A549 (cell line): ENCODE results near the gene NKG7. TPM values are rescaled to one million over a fixed set of nuclear protein-coding genes. Genes with fewer than 3 reads are reported as not detected.

Source experiments
- CBX8 ChIP-seq: fragments of 200-600 bp; sonication (generic); IDR thresholded peaks from 2 replicates; pipeline ENCODE4 v1.6.1; 2016
- CEBPB ChIP-seq, 2 experiments: fragments of >200 bp in 1 of 2; sonication (Bioruptor Twin) in 1 of 2; formaldehyde crosslinking in 1 of 2; IDR thresholded peaks; 2 replicates each; pipeline ENCODE4 v1.6.1; 2012 to 2016
- CHD2 ChIP-seq: fragments of 150-350 bp; IDR thresholded peaks from 2 replicates; pipeline ENCODE4 v1.6.1; 2014; ENCODE audit warnings: low read length; ENCODE audit not compliant: partially characterized antibody
- CHD4 ChIP-seq: fragments of 200-600 bp; sonication (generic); IDR thresholded peaks from 2 replicates; pipeline ENCODE4 v1.6.1; 2016; ENCODE audit warnings: antibody characterized with exemption, mild to moderate bottlenecking, borderline replicate concordance
- EHF ChIP-seq: fragments of 250-450 bp; sonication (Bioruptor Pico); IDR thresholded peaks from 2 replicates; pipeline ENCODE4 v1.5.0; 2020; ENCODE audit warnings: mild to moderate bottlenecking
- FOSL2 ChIP-seq, 2 experiments: fragments of 450-650 bp in 1 of 2; fragments of >200 bp in 1 of 2; sonication (Bioruptor Twin) in 1 of 2; formaldehyde crosslinking; IDR thresholded peaks; 2 replicates each; pipeline versions ENCODE4 v1.5.0 to v1.6.1; 2016 to 2020; ENCODE audit warnings: mild to moderate bottlenecking in 1 of 2, moderate library complexity in 1 of 2
- FOXS1 ChIP-seq: fragments of 250-450 bp; sonication (Bioruptor Pico); IDR thresholded peaks from 2 replicates; pipeline ENCODE4 v1.5.0; 2020; ENCODE audit warnings: mild to moderate bottlenecking, moderate library complexity
- GATA3 ChIP-seq: IDR thresholded peaks from 2 replicates; pipeline ENCODE4 v1.6.1; 2012; ENCODE audit warnings: borderline replicate concordance
- HEYL ChIP-seq: fragments of 250-450 bp; sonication (Bioruptor Pico); IDR thresholded peaks from 2 replicates; pipeline ENCODE4 v1.8.0; 2021; ENCODE audit warnings: mild to moderate bottlenecking, moderate library complexity
- HOXA7 ChIP-seq: fragments of 250-450 bp; sonication (Bioruptor Pico); IDR thresholded peaks from 2 replicates; pipeline ENCODE4 v1.5.0; 2020; ENCODE audit warnings: mild to moderate bottlenecking, moderate library complexity
- HOXB13 ChIP-seq: fragments of 250-450 bp; sonication (Bioruptor Pico); IDR thresholded peaks from 2 replicates; pipeline ENCODE4 v1.5.0; 2020; ENCODE audit warnings: low read depth, mild to moderate bottlenecking, moderate library complexity
- HOXB5 ChIP-seq: fragments of 250-450 bp; sonication (Bioruptor Pico); IDR thresholded peaks from 2 replicates; pipeline ENCODE4 v1.5.0; 2020; ENCODE audit warnings: mild to moderate bottlenecking, moderate library complexity
- JUN ChIP-seq, 2 experiments: fragments of >200 bp; sonication (Bioruptor Twin); formaldehyde crosslinking; IDR thresholded peaks; 2 replicates in 1 of 2; 3 replicates in 1 of 2; pipeline ENCODE4 v1.6.1; 2016 to 2017
- JUNB ChIP-seq: fragments of >200 bp; sonication (Bioruptor Twin); formaldehyde crosslinking; IDR thresholded peaks from 2 replicates; pipeline ENCODE4 v1.6.1; 2016
- KDM1A ChIP-seq: fragments of 200-600 bp; sonication (generic); IDR thresholded peaks from 2 replicates; pipeline ENCODE4 v1.6.1; 2016; ENCODE audit warnings: low read depth, mild to moderate bottlenecking
- MYC ChIP-seq: IDR thresholded peaks from 2 replicates; pipeline ENCODE4 v1.6.1; 2012; ENCODE audit warnings: mild to moderate bottlenecking, inconsistent platforms, low read length, improper control_type of control experiment, borderline replicate concordance
- NFE2L2 ChIP-seq: fragments of 150-350 bp; conservative IDR thresholded peaks from 2 replicates; pipeline ENCODE4 v1.6.1; 2014; ENCODE audit warnings: low read length
- POLR2A ChIP-seq: IDR thresholded peaks from 2 replicates; pipeline ENCODE4 v1.6.1; 2012; ENCODE audit warnings: mild to moderate bottlenecking, low read length
- RAD21 ChIP-seq, 2 experiments: fragments of >200 bp in 1 of 2; sonication (Bioruptor Twin) in 1 of 2; formaldehyde crosslinking in 1 of 2; IDR thresholded peaks in 1 of 2; conservative IDR thresholded peaks in 1 of 2; 2 replicates in 1 of 2; 3 replicates in 1 of 2; pipeline ENCODE4 v1.6.1; 2012 to 2018; ENCODE audit warnings: inconsistent platforms in 1 of 2
- RCOR1 ChIP-seq: fragments of 150-350 bp; IDR thresholded peaks from 2 replicates; pipeline ENCODE4 v1.6.1; 2014; ENCODE audit warnings: antibody characterized with exemption, low read length, low read depth
- RFX5 ChIP-seq: fragments of 450-650 bp; IDR thresholded peaks from 2 replicates; pipeline ENCODE4 v1.7.1; 2014; ENCODE audit warnings: antibody characterized with exemption, mild to moderate bottlenecking, moderate library complexity
- RNF2 ChIP-seq: fragments of 200-600 bp; sonication (generic); IDR thresholded peaks from 2 replicates; pipeline ENCODE4 v1.6.1; 2016; ENCODE audit warnings: low read depth, mild to moderate bottlenecking, antibody characterized with exemption, moderate library complexity, borderline replicate concordance
- TFCP2L1 ChIP-seq: fragments of 250-450 bp; sonication (Bioruptor Pico); IDR thresholded peaks from 2 replicates; pipeline ENCODE4 v1.5.0; 2021; ENCODE audit warnings: mild to moderate bottlenecking
- ZSCAN20 ChIP-seq: fragments of 250-450 bp; sonication (Bioruptor Pico); IDR thresholded peaks from 2 replicates; pipeline ENCODE4 v1.8.0; 2022; ENCODE audit warnings: mild to moderate bottlenecking, moderate library complexity
- polyA plus RNA-seq, 4 experiments: library from polyadenylated mRNA; depleted of rRNA in 3 of 4; stranded (reverse); fragments of >200 nt; fragmentation: RNase III in 1 of 4; extraction: RNeasy Plus Mini Kit Qiagen cat#74134 plus additional on column Dnase treatment in 1 of 4; gene quantifications; 2 replicates in 3 of 4; 3 replicates in 1 of 4; pipeline ENCODE4 v1.2.3, GENCODE V29; 2011 to 2017
- TF ChIP-seq, protein P1 (sequence below): fragments of 250-450 bp; sonication (Bioruptor Pico); IDR thresholded peaks from 2 replicates; pipeline ENCODE4 v1.5.0; 2021; ENCODE audit warnings: mild to moderate bottlenecking, moderate library complexity, borderline replicate concordance
- TF ChIP-seq, protein P2 (sequence below): fragments of 200-600 bp; sonication (generic); IDR thresholded peaks from 2 replicates; pipeline ENCODE4 v1.6.1; 2016; ENCODE audit warnings: antibody characterized with exemption, mild to moderate bottlenecking, moderate library complexity
- TF ChIP-seq, protein P3 (sequence below): IDR thresholded peaks from 2 replicates; pipeline ENCODE4 v1.6.1; 2012
- TF ChIP-seq, protein P4 (sequence below): fragments of >200 bp; sonication (Bioruptor Twin); formaldehyde crosslinking; IDR thresholded peaks from 2 replicates; pipeline ENCODE4 v1.6.1; 2016
- TF ChIP-seq, protein P5 (sequence below): fragments of >200 bp; sonication (Bioruptor Twin); formaldehyde crosslinking; IDR thresholded peaks from 3 replicates; pipeline ENCODE4 v1.6.1; 2016
- TF ChIP-seq, protein P6 (sequence below): IDR thresholded peaks from 2 replicates; pipeline ENCODE4 v1.6.1; 2012; ENCODE audit warnings: low read depth, borderline replicate concordance

NKG7 gene
- polyA plus RNA-seq, 2 of the 4 experiments (the other 2 are of a cell fraction): not detected

DNA sequence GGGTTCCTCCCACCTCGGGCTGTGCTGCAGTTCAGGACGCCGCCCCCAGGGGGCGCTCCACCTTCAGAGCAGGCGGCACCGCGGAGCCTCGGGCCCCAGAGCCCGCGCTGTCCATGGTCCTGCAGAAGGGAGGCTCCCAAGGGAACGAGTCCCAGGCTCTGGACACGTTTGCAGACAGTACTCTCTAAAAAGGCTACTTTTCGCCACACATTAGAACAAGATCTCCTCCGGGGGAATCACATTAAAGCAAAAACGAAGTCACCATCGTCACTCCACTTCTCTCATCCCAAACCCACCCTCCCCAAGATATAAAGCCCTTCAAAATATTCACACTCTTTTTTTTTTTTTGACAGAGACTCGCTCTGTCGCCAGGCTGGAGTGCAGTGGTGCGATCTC is 49.6 kb upstream of the NKG7 start (continued):
- TF ChIP-seq, protein P1, sequence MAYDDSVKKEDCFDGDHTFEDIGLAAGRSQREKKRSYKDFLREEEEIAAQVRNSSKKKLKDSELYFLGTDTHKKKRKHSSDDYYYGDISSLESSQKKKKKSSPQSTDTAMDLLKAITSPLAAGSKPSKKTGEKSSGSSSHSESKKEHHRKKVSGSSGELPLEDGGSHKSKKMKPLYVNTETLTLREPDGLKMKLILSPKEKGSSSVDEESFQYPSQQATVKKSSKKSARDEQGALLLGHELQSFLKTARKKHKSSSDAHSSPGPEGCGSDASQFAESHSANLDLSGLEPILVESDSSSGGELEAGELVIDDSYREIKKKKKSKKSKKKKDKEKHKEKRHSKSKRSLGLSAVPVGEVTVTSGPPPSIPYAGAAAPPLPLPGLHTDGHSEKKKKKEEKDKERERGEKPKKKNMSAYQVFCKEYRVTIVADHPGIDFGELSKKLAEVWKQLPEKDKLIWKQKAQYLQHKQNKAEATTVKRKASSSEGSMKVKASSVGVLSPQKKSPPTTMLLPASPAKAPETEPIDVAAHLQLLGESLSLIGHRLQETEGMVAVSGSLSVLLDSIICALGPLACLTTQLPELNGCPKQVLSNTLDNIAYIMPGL: no peak
- TF ChIP-seq RFX5: no peak
- TF ChIP-seq MYC: no peak
- TF ChIP-seq FOSL2 (IDR thresholded peaks at IDR 0.05): no peak
- no peak for TF ChIP-seq FOSL2 (CRISPR knock-in tag; IDR thresholded peaks at IDR 0.05)
- no peak for TF ChIP-seq KDM1A
- TF ChIP-seq, protein P2, sequence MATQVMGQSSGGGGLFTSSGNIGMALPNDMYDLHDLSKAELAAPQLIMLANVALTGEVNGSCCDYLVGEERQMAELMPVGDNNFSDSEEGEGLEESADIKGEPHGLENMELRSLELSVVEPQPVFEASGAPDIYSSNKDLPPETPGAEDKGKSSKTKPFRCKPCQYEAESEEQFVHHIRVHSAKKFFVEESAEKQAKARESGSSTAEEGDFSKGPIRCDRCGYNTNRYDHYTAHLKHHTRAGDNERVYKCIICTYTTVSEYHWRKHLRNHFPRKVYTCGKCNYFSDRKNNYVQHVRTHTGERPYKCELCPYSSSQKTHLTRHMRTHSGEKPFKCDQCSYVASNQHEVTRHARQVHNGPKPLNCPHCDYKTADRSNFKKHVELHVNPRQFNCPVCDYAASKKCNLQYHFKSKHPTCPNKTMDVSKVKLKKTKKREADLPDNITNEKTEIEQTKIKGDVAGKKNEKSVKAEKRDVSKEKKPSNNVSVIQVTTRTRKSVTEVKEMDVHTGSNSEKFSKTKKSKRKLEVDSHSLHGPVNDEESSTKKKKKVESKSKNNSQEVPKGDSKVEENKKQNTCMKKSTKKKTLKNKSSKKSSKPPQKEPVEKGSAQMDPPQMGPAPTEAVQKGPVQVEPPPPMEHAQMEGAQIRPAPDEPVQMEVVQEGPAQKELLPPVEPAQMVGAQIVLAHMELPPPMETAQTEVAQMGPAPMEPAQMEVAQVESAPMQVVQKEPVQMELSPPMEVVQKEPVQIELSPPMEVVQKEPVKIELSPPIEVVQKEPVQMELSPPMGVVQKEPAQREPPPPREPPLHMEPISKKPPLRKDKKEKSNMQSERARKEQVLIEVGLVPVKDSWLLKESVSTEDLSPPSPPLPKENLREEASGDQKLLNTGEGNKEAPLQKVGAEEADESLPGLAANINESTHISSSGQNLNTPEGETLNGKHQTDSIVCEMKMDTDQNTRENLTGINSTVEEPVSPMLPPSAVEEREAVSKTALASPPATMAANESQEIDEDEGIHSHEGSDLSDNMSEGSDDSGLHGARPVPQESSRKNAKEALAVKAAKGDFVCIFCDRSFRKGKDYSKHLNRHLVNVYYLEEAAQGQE: peak; percentile 98
- TF ChIP-seq, protein P3, sequence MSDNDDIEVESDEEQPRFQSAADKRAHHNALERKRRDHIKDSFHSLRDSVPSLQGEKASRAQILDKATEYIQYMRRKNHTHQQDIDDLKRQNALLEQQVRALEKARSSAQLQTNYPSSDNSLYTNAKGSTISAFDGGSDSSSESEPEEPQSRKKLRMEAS: peak; percentile 54; the same call in 1 of the 2 replicates
- TF ChIP-seq, protein P4, sequence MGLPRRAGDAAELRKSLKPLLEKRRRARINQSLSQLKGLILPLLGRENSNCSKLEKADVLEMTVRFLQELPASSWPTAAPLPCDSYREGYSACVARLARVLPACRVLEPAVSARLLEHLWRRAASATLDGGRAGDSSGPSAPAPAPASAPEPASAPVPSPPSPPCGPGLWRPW: no peak
- TF ChIP-seq RAD21 (conservative IDR thresholded peaks at IDR 0.05 in 1 of 2, IDR thresholded peaks at IDR 0.05 in 1 of 2): peak; percentile 78 to 81
- no peak for TF ChIP-seq CHD4
- 0 out of 2 replicates have a peak, but pooled peaks have one; percentile 59 for TF ChIP-seq EHF (CRISPR knock-in tag)
- no peak for TF ChIP-seq POLR2A
- no peak for TF ChIP-seq RNF2
- 0 out of 2 replicates have a peak, but pooled peaks have one; percentile 21 for TF ChIP-seq HEYL (CRISPR knock-in tag)
- no peak for TF ChIP-seq JUN (IDR thresholded peaks at IDR 0.05)
- TF ChIP-seq, protein P5, sequence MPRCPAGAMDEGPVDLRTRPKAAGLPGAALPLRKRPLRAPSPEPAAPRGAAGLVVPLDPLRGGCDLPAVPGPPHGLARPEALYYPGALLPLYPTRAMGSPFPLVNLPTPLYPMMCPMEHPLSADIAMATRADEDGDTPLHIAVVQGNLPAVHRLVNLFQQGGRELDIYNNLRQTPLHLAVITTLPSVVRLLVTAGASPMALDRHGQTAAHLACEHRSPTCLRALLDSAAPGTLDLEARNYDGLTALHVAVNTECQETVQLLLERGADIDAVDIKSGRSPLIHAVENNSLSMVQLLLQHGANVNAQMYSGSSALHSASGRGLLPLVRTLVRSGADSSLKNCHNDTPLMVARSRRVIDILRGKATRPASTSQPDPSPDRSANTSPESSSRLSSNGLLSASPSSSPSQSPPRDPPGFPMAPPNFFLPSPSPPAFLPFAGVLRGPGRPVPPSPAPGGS: no peak
- peak; percentile 79; the same call in 1 of the 2 replicates for TF ChIP-seq ZSCAN20 (CRISPR knock-in tag)
- TF ChIP-seq, protein P6, sequence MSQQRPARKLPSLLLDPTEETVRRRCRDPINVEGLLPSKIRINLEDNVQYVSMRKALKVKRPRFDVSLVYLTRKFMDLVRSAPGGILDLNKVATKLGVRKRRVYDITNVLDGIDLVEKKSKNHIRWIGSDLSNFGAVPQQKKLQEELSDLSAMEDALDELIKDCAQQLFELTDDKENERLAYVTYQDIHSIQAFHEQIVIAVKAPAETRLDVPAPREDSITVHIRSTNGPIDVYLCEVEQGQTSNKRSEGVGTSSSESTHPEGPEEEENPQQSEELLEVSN: no peak
- TF ChIP-seq HOXB5: peak; percentile 89; the same call in 1 of the 2 replicates
- TF ChIP-seq CEBPB (IDR thresholded peaks at IDR 0.05): no peak
- TF ChIP-seq RCOR1: no peak
- no peak for TF ChIP-seq HOXA7
- no peak for TF ChIP-seq JUNB
- no peak for TF ChIP-seq CBX8
- 0 out of 2 replicates have a peak, but pooled peaks have one; percentile 66 for TF ChIP-seq HOXB13 (CRISPR knock-in tag)
- TF ChIP-seq NFE2L2: no peak
- TF ChIP-seq CHD2: no peak
- no peak for TF ChIP-seq GATA3
- no peak for TF ChIP-seq TFCP2L1 (CRISPR knock-in tag)
- 0 out of 2 replicates have a peak, but pooled peaks have one; percentile 57 for TF ChIP-seq FOXS1 (CRISPR knock-in tag)
